ENCODE results near the gene NR3C2. TPM values are rescaled to one million over a fixed set of nuclear protein-coding genes. Genes with fewer than 3 reads are reported as not detected.

The NR3C2 gene
- total RNA-seq, 1 donor, result 4.7 TPM

- DNase-seq (ENCODE audit: low read depth), result no peak
- no peak for TF ChIP-seq CTCF (IDR thresholded peaks at IDR 0.05; ENCODE audit: insufficient read depth, low read length)
These were observed 397.9 kb downstream of the NR3C2 start for GRCh38 chr4:148044089-148044911.

GRCh38 chr4:148041606-148042329, 400.4 kb downstream of the NR3C2 start:
- no peak overlapping the region for H3K4me3 ChIP-seq (ENCODE audit: low read depth, low read length)
- TF ChIP-seq CTCF (IDR thresholded peaks at IDR 0.05; ENCODE audit: insufficient read depth, low read length), result no peak
- DNase-seq (ENCODE audit: low read depth), result no peak

More at GRCh38 chr4:148044089-148044911, 397.9 kb downstream of the NR3C2 start:
- H3K4me3 ChIP-seq (ENCODE audit: low read depth, low read length), result no peak overlapping the region

GRCh38 chr4:148034813-148035212, 407.4 kb downstream of the NR3C2 start:
- no peak for TF ChIP-seq CTCF (IDR thresholded peaks at IDR 0.05; ENCODE audit: insufficient read depth, low read length)
- DNase-seq (ENCODE audit: low read depth), result no peak
- no peak overlapping the region for H3K4me3 ChIP-seq (ENCODE audit: low read depth, low read length)

- TF ChIP-seq CTCF (IDR thresholded peaks at IDR 0.05; ENCODE audit: insufficient read depth, low read length), result no peak
- no peak overlapping the region for H3K4me3 ChIP-seq (ENCODE audit: low read depth, low read length)
- peak; percentile 93 for DNase-seq (ENCODE audit: low read depth)
These were observed 411.9 kb downstream of the NR3C2 start for GRCh38 chr4:148030193-148030873.

GRCh38 chr4:148029781-148030180, 412.4 kb downstream of the NR3C2 start:
- DNase-seq (ENCODE audit: low read depth), result no peak
- TF ChIP-seq CTCF (IDR thresholded peaks at IDR 0.05; ENCODE audit: insufficient read depth, low read length), result no peak
- H3K4me3 ChIP-seq (ENCODE audit: low read depth, low read length), result no peak overlapping the region
